ENCODE data around the gene SRMS. TPM values are rescaled to one million over a fixed set of nuclear protein-coding genes. Genes with fewer than 3 reads are reported as not detected.

The SRMS gene, protein sequence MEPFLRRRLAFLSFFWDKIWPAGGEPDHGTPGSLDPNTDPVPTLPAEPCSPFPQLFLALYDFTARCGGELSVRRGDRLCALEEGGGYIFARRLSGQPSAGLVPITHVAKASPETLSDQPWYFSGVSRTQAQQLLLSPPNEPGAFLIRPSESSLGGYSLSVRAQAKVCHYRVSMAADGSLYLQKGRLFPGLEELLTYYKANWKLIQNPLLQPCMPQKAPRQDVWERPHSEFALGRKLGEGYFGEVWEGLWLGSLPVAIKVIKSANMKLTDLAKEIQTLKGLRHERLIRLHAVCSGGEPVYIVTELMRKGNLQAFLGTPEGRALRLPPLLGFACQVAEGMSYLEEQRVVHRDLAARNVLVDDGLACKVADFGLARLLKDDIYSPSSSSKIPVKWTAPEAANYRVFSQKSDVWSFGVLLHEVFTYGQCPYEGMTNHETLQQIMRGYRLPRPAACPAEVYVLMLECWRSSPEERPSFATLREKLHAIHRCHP
- not detected in 2 replicates for total RNA-seq

DNA sequence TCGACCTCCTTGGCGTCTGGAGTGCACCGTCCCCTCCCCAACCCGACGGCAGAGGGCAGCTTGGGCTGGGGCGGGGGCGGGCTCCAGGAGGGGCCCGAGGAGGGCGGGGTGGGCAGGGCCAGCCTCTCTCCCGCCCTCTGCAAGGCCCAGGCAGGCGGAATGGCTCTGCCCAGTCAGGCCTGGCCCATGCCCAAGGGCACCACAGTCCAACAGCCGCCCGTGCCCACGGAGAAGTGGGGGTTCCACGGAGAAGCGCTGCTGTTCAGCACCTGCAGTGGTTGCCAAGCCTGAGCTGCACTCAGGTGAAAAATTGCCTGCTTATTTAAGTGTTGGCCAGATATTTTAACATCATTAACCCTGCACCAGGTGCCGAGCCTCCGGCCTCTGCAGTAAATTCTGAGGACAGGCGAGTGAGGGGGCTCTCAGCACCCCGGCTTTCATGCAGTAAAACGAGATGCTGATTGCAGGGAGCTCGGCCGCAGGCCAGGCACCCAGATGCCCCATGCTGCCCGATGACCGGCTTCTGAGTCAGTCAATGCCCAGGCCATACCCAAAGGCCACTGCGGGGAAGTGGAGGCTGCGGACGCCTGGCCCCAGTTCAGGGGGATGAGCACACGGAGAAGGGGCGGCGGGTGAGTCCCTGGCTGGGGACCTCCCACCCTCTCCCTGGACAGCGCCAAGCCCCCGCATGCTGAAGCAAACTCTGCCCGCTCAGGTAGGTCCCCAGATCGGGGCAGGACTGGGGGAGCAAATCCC is at the start of gene SRMS:
Gene SRMS, minus strand, starts transcription at position 25 of the 756 bp plus-strand sequence. CDS start 286 bp downstream, outside the sequence.

DNA sequence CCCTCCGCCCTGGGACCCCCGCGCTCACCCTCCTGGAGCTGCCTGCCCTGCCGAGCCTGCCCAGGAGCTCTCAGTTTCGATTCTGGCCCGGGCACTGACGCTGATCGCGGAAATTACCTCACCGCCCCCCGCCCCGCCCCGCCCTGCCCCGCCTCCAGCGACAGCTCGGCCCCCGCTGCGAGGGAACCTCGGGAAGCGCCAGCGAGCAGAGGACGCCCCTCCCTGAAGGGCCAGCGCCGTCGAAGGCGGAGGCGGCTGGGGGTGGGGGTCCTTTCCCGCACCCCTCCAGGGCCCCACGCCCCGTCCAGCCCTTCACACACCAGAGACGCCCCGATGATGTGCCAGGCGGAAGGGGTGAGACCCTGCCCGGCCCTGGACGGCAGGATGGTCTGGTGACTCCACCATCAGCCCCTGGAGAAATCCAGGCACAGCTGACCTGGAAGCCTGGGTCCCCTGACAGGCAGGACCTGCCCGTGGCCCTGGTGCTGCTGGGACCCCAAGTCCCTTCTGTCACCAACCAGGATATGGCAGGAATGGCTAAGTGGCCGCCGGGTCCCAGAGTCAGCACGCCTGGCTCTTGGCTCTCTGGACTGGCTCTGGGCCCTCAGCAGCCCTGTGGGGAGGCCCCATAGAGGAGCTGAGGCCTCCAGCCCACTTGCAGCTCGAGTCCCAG is 26.7 kb upstream of the SRMS start, which contains the start of gene HELZ2:
Gene HELZ2, minus strand, starts transcription at position 84 of the 673 bp plus-strand sequence. CDS start 1,854 bp downstream, outside the sequence.

DNA sequence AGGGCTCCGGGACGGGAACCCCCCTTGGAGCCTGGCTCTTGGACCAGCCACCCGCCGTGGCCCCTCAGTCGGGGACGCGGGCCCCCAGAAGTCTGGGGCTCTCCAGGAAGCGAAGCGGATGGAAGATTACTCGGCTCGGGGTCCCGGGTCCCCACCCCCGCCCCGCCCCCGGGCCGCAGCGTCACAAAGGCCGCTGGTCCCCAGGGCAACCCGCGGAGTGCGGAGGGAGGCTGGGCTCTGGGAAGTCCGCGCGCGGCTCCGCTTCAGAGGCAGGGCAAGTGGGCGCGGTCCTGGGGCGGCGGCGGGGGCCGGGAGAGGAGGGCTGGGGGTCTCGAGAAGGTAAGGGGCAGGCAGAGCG is 6.4 kb upstream of the SRMS start, which contains the start of gene FNDC11:
Gene FNDC11, plus strand, starts transcription at position 227 of the 358 bp plus-strand sequence. CDS start 1,505 bp downstream, outside the sequence.

DNA sequence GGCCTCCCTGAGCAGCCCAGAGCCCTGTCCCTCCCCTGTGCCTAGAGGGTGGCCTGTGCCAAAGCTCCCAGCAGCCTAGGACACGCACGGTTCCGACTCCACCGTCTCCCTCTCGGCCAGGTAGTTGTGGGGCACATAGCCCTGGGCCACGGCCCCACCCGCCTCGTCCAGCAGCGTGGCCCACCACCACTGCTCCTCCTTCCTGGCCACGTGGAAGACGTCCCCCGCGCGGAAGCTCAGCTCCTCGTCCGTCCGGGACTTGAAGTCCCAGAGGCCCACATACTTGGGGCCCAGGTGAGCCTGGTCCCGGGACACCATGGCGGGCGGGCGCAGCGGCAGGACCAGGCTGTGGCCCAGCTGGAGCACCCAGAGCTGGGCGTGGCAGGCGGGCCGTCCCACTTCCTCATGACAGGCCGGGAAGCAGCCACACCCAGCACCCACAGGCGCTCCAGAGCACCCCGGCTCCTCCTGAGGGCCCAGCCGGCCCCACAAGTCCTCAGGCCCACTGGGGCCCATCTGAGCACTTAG is 10.5 kb downstream of the SRMS start, which contains the start of gene PTK6:
Gene PTK6, minus strand, starts transcription at position 380 of the 528 bp plus-strand sequence. Its CDS starts 62 bp downstream, at position 318.

DNA sequence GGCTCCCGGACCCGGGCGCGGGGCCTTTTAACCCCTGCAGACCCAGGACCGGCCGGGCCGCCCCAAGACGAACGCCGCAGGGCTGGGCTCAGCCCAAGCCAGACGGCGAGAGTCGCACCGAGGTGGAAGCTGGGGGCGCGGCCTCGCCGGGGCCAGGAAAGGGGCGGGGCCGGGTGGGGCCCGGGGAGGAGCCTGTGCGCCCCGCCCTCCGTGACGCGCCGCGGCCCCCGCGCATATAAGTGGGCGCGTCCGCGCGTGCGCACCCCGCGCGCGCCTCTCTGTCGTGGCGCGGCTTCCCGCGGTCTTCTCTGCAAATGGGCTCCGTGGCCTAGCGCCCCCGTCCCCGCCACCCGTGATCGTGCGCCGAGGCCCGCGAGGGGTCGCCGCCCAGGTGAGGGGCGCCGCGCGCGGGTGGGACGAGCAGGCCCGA is 27.0 kb downstream of the SRMS start, which contains the start of gene PPDPF:
Gene PPDPF, plus strand, starts transcription at position 262 of the 430 bp plus-strand sequence. CDS start 544 bp downstream, outside the sequence.

DNA sequence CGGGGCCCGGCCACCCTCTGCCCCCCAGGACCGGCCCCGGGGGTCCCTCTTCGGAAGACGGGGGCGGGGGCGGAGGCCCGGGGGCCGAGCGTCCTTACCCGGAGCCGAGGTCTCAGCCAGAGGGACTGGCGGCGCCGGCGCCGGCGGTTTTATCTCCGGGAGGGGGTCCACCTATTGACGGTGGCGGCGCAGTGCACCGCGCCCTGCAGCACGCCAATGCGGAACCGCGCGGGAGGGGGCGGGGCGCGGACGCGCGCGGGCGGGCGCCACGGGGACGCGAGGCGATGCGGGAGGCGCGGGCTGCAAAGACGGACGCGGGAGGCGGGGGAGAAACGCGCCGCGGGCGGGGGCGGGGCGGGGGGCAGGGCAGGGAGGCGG is 48.6 kb downstream of the SRMS start, which contains the start of gene EEF1A2:
Gene EEF1A2, minus strand, starts transcription at position 124 of the 378 bp plus-strand sequence. CDS start 1,320 bp downstream, outside the sequence.

Other genes with a start within 250 kb of the SRMS start
- gene CHRNA4, start 186.4 kb downstream of the SRMS start, total RNA-seq: not detected in 2 replicates
- not detected in 2 replicates for gene KCNQ2, start 75.1 kb downstream of the SRMS start, total RNA-seq
- 3.4 and 12.5 TPM in 2 replicates for gene EEF1A2, start 48.7 kb downstream of the SRMS start, total RNA-seq
- 303 and 325 TPM in 2 replicates for gene PPDPF, start 27.0 kb downstream of the SRMS start, total RNA-seq
- gene PTK6, start 10.4 kb downstream of the SRMS start, total RNA-seq: not detected in 2 replicates
- 0.16 and 1.1 TPM in 2 replicates for gene FNDC11, start 6.4 kb upstream of the SRMS start, total RNA-seq
- 37.2 and 45.9 TPM in 2 replicates for gene HELZ2, start 26.5 kb upstream of the SRMS start, total RNA-seq
- 12.1 and 13.1 TPM in 2 replicates for gene GMEB2, start 79.4 kb upstream of the SRMS start, total RNA-seq
- gene STMN3, start 105.7 kb upstream of the SRMS start, total RNA-seq: 20.7 and 69.0 TPM in 2 replicates
- 14.2 and 24.3 TPM in 2 replicates for gene RTEL1, start 110.6 kb upstream of the SRMS start, total RNA-seq
- gene TNFRSF6B, start 148.9 kb upstream of the SRMS start, total RNA-seq: 127 and 248 TPM in 2 replicates
- 35.5 and 39.4 TPM in 2 replicates for gene ARFRP1, start 160.2 kb upstream of the SRMS start, total RNA-seq
- gene ZGPAT, start 160.3 kb upstream of the SRMS start, total RNA-seq: 29.5 and 34.1 TPM in 2 replicates
- gene LIME1, start 188.9 kb upstream of the SRMS start, total RNA-seq: 3.9 and 6.5 TPM in 2 replicates
- gene SLC2A4RG, start 192.0 kb upstream of the SRMS start, total RNA-seq: 68.1 and 97.0 TPM in 2 replicates

Data from mesangial cell (primary cell).